Posterior vena cava (tissue), 2 donors: ENCODE results near the gene NKD2. TPM values are rescaled to one million over a fixed set of nuclear protein-coding genes. Genes with fewer than 3 reads are reported as not detected.
A peak's percentile ranks its signal among the peaks of the same experiment; 100 is the strongest.
"Not testable (repeated sequence)": the region's sequence is repeated elsewhere in the genome, so short reads cannot be mapped to it uniquely, and the experiment has no call there.

Experiments
- DNase-seq: peaks from one replicate; pipeline ENCODE4 v3.0.0-alpha.2; 2020; ENCODE audit warnings: low spot score
- intact Hi-C, 2 donors: fragments of 100-400 bp; cut with DNase I; formaldehyde crosslinking; loops; one replicate each; pipeline versions ENCODE4 v1.14.1 to v1.14.2; 2022 to 2023
- total RNA-seq, 2 donors: library from RNA; stranded (reverse); fragmentation: NEBNext Ultra II Directional; extraction: Animal tissue kit (Norgen Biotek cat#: 25700); gene quantifications; one replicate each; pipeline ENCODE4 v1.2.1, GENCODE V29; 2021
- donor health status: DM: yes; HTN: yes; CAD: no.
- donor health status: DM: yes; HTN: yes; CAD: no.

Gene NKD2
- total RNA-seq, 2 donors from 2014 or later = 2.7 to 5.0 TPM

- intact Hi-C loops = no loop called here
- DNase-seq = peak; percentile 69
Measured at GRCh38 chr5:1021136-1021968, 12.8 kb downstream of the NKD2 start.

GRCh38 chr5:1021969-1022336, 13.4 kb downstream of the NKD2 start:
- DNase-seq = peak; percentile 50
- intact Hi-C loops = not testable (repeated sequence)

- DNase-seq = peak; percentile 79
- intact Hi-C loops = no loop called here
Measured at GRCh38 chr5:1026700-1027621, 18.4 kb downstream of the NKD2 start.

- intact Hi-C loops = no loop called here
- peak; percentile 65 for DNase-seq
Measured at GRCh38 chr5:1027631-1028441, 19.2 kb downstream of the NKD2 start.

- peak; percentile 73 for DNase-seq
- intact Hi-C loops = no loop called here
Measured at GRCh38 chr5:1028481-1029281, 20.1 kb downstream of the NKD2 start.

GRCh38 chr5:1029282-1029944, 20.8 kb downstream of the NKD2 start:
- intact Hi-C loops = no loop called here
- peak; percentile 48 for DNase-seq

GRCh38 chr5:1029945-1030625, 21.5 kb downstream of the NKD2 start:
- intact Hi-C loops = no loop called here
- peak; percentile 51 for DNase-seq

- intact Hi-C loops = no loop called here
- DNase-seq = peak; percentile 68
Measured at GRCh38 chr5:1030801-1031271, 22.2 kb downstream of the NKD2 start.

- intact Hi-C loops = no loop called here
- no peak for DNase-seq
Measured at GRCh38 chr5:1031306-1031959, 22.8 kb downstream of the NKD2 start.

GRCh38 chr5:1032011-1032410, 23.4 kb downstream of the NKD2 start:
- intact Hi-C loops = no loop called here

GRCh38 chr5:1032551-1033027, 24.0 kb downstream of the NKD2 start:
- peak; percentile 69 for DNase-seq
- intact Hi-C loops = no loop called here

More at GRCh38 chr5:1032011-1032410, 23.4 kb downstream of the NKD2 start:
- peak; percentile 68 for DNase-seq

- DNase-seq = no peak
- intact Hi-C loops = no loop called here
Measured at GRCh38 chr5:1033178-1033577, 24.6 kb downstream of the NKD2 start.

GRCh38 chr5:1033606-1034420, 25.2 kb downstream of the NKD2 start:
- no peak for DNase-seq
- intact Hi-C loops = no loop called here

GRCh38 chr5:1034421-1034905, 25.9 kb downstream of the NKD2 start:
- peak; percentile 78 for DNase-seq
- intact Hi-C loops = no loop called here

GRCh38 chr5:1034986-1035385, 26.4 kb downstream of the NKD2 start:
- intact Hi-C loops = no loop called here
- DNase-seq = no peak
